HUDEP-2 (cell line): ENCODE data around the gene UBA3.

Source experiments
- DNase-seq, 76 experiments: peaks; one replicate each; lab custom pipeline; 2025; ENCODE audit not compliant: unreplicated experiment in 76 of 76; lab: John Stamatoyannopoulos, UW

Gene UBA3

GRCh38 chr3:69080233-69080920 is at the start of gene UBA3:
Gene UBA3 (minus strand): TSS chr3:69080365. CDS start chr3:69080353, 12 bp downstream.
- peak in 74 of 76 experiments; percentile 30 to 94 (median 80) for DNase-seq

- no peak for DNase-seq
These were observed 49.4 kb upstream of the UBA3 start for GRCh38 chr3:69129531-69129930.

GRCh38 chr3:69128509-69128908 is 48.3 kb upstream of the UBA3 start:
- DNase-seq = no peak

- no peak for DNase-seq
These were observed 46.8 kb upstream of the UBA3 start for GRCh38 chr3:69126999-69127398.

GRCh38 chr3:69126216-69126615 is 46.1 kb upstream of the UBA3 start:
- no peak for DNase-seq

- DNase-seq = no peak
These were observed 42.2 kb upstream of the UBA3 start, which contains the start of gene LMOD3 for GRCh38 chr3:69122403-69122802. Gene LMOD3 (minus strand): TSS chr3:69122595. CDS start chr3:69122386, 209 bp downstream.

- no peak for DNase-seq
These were observed 41.8 kb upstream of the UBA3 start for GRCh38 chr3:69121950-69122349.

- DNase-seq = no peak
These were observed 41.3 kb upstream of the UBA3 start for GRCh38 chr3:69121513-69121912.

- DNase-seq = peak in 64 of 76 experiments; percentile 5 to 81 (median 47)
These were observed 40.8 kb upstream of the UBA3 start for GRCh38 chr3:69120879-69121464.

GRCh38 chr3:69119681-69120080 is 39.5 kb upstream of the UBA3 start:
- no peak for DNase-seq

- DNase-seq = no peak
These were observed 39.0 kb upstream of the UBA3 start for GRCh38 chr3:69119138-69119537.

- no peak for DNase-seq
These were observed 38.4 kb upstream of the UBA3 start for GRCh38 chr3:69118555-69118954.

- no peak for DNase-seq
These were observed 36.7 kb upstream of the UBA3 start for GRCh38 chr3:69116897-69117296.

- no peak for DNase-seq
These were observed 36.0 kb upstream of the UBA3 start for GRCh38 chr3:69116162-69116561.

- DNase-seq = no peak
These were observed 35.6 kb upstream of the UBA3 start for GRCh38 chr3:69115731-69116130.

GRCh38 chr3:69113536-69113935 is 33.4 kb upstream of the UBA3 start:
- peak in 8 of 76 experiments; percentile 5 to 56 (median 16) for DNase-seq

GRCh38 chr3:69110941-69111546 is 30.9 kb upstream of the UBA3 start:
- DNase-seq = no peak

- peak in 9 of 76 experiments; percentile 5 to 50 (median 34) for DNase-seq
These were observed 28.6 kb upstream of the UBA3 start for GRCh38 chr3:69108811-69109210.

- no peak for DNase-seq
These were observed 27.7 kb upstream of the UBA3 start for GRCh38 chr3:69107841-69108240.

- DNase-seq = no peak
These were observed 25.2 kb upstream of the UBA3 start for GRCh38 chr3:69105320-69105719.

GRCh38 chr3:69104586-69104985 is 24.4 kb upstream of the UBA3 start:
- DNase-seq = peak in 3 of 76 experiments; percentile 8 to 18 (median 17)

GRCh38 chr3:69103123-69103522 is 23.0 kb upstream of the UBA3 start:
- no peak for DNase-seq
